HCT116 (cell line): Measurements from ENCODE around the gene CADM3. TPM values are rescaled to one million over a fixed set of nuclear protein-coding genes. Genes with fewer than 3 reads are reported as not detected.

ENCODE experiments used
- ATAC-seq: fragments of 200-7000 bp; cut with Tn5 transposase; 2 replicates; pipeline ENCODE4 v1.9.1; 2020; ENCODE audit warnings: mild to moderate bottlenecking, moderate library complexity
- BruUV-seq: library from RNA; stranded (reverse); fragments of 400-500 nt; replicated peaks from 2 replicates; lab custom pipeline; 2021; lab: Mats Ljungman, UMichigan
- CTCF ChIA-PET: fragments of 300-600 bp; sonication (Branson Sonifier 250); formaldehyde crosslinking; loops from one replicate; lab custom pipeline; 2021; ENCODE audit warnings: antibody characterized with exemption; lab: Charles Lee
- POLR2A ChIA-PET: fragments of 300-600, 350-600 bp; sonication (Branson Sonifier 250); formaldehyde crosslinking; loops from one replicate; lab custom pipeline; 2021; ENCODE audit warnings: antibody characterized with exemption; lab: Charles Lee
- RAD21 ChIA-PET, 2 experiments: fragments of 300-600 bp; sonication (Branson Sonifier 250); formaldehyde crosslinking; loops; one replicate each; lab custom pipeline; 2023; ENCODE audit warnings: low total read pairs in 2 of 2; ENCODE audit not compliant: uncharacterized antibody in 2 of 2, unreplicated experiment in 2 of 2, low non-redundant PET in 1 of 2; lab: Charles Lee
- DNase-seq: peaks from one replicate; pipeline ENCODE4 v3.0.0-alpha.2; 2010; ENCODE audit warnings: low read depth, low spot score
- H2AFZ ChIP-seq: fragments of 200-600 bp; shearing (Covaris generic), sonication (generic); 2 replicates; pipeline ENCODE4 v1.6.1; 2017; ENCODE audit warnings: low read depth, mixed run types, mixed read lengths, antibody characterized with exemption, low read length; ENCODE audit not compliant: poor library complexity, severe bottlenecking
- H3K27ac ChIP-seq: 2 replicates; pipeline ENCODE4 v1.5.1; 2012; ENCODE audit warnings: low read depth, low read length
- H3K27me3 ChIP-seq: fragments of 200-600 bp; sonication (generic); 2 replicates; pipeline ENCODE4 v1.6.1; 2016; ENCODE audit warnings: mixed run types, low read length, mixed read lengths; ENCODE audit not compliant: insufficient read depth
- H3K36me3 ChIP-seq, 2 experiments: fragments of 200-500 bp in 1 of 2; fragments of 200-600 bp in 1 of 2; sonication (Bioruptor generic) in 1 of 2; sonication (generic) in 1 of 2; 2 replicates each; pipeline versions ENCODE4 v1.5.1 to v1.6.1; 2014 to 2016; ENCODE audit warnings: low read length in 2 of 2, inconsistent platforms in 1 of 2, mixed read lengths in 1 of 2, mixed run types in 1 of 2; ENCODE audit not compliant: insufficient read depth in 2 of 2, control insufficient read depth in 1 of 2
- H3K4me1 ChIP-seq, 2 experiments: fragments of 200-600 bp in 1 of 2; sonication (generic) in 1 of 2; 2 replicates each; pipeline versions ENCODE4 v1.5.1 to v1.6.1; 2012 to 2017; ENCODE audit warnings: low read length in 2 of 2, inconsistent platforms in 1 of 2, mild to moderate bottlenecking in 1 of 2, mixed read lengths in 1 of 2, mixed run types in 1 of 2, moderate library complexity in 1 of 2; ENCODE audit not compliant: insufficient read depth in 2 of 2, control insufficient read depth in 1 of 2
- H3K4me2 ChIP-seq: fragments of 200-600 bp; sonication (generic); 2 replicates; pipeline ENCODE4 v1.6.1; 2017; ENCODE audit warnings: mixed run types, low read length, mixed read lengths
- H3K4me3 ChIP-seq, 2 experiments: fragments of 200-600 bp in 1 of 2; sonication (generic) in 1 of 2; replicated peaks in 1 of 2; 2 replicates each; pipeline ENCODE4 v1.5.1; 2011 to 2016; ENCODE audit warnings: low read length in 2 of 2, control low read depth in 1 of 2, low read depth in 1 of 2, mild to moderate bottlenecking in 1 of 2, mixed read lengths in 1 of 2, mixed run types in 1 of 2
- H3K79me2 ChIP-seq: fragments of 200-600 bp; sonication (generic); 2 replicates; pipeline ENCODE4 v1.6.1; 2017; ENCODE audit warnings: mild to moderate bottlenecking, mixed run types, low read length, moderate library complexity, mixed read lengths; ENCODE audit not compliant: insufficient read depth
- H3K9ac ChIP-seq: fragments of 200-600 bp; sonication (generic); 2 replicates; pipeline ENCODE4 v1.6.1; 2016; ENCODE audit warnings: low read length, mixed read lengths
- H3K9me2 ChIP-seq: fragments of 200-600 bp; sonication (generic), shearing (Covaris generic); 2 replicates; pipeline ENCODE4 v1.6.1; 2017; ENCODE audit warnings: mixed run types, mild to moderate bottlenecking, moderate library complexity; ENCODE audit not compliant: insufficient read depth
- H3K9me3 ChIP-seq, 2 experiments: fragments of 200-500 bp in 1 of 2; fragments of 200-600 bp in 1 of 2; sonication (Bioruptor generic) in 1 of 2; sonication (generic) in 1 of 2; 2 replicates each; pipeline ENCODE4 v1.6.1; 2014 to 2017; ENCODE audit warnings: low read length in 2 of 2, mixed read lengths in 2 of 2, inconsistent platforms in 1 of 2, low read depth in 1 of 2, mild to moderate bottlenecking in 1 of 2, mixed run types in 1 of 2, moderate library complexity in 1 of 2; ENCODE audit not compliant: control insufficient read depth in 1 of 2, insufficient read depth in 1 of 2
- H4K20me1 ChIP-seq: fragments of 200-600 bp; sonication (generic), shearing (Covaris generic); 2 replicates; pipeline ENCODE4 v1.6.1; 2017; ENCODE audit warnings: mixed run types, mild to moderate bottlenecking, moderate library complexity; ENCODE audit not compliant: insufficient read depth
- CBX3 ChIP-seq: IDR thresholded peaks from 2 replicates; pipeline ENCODE4 v1.6.1; 2012; ENCODE audit warnings: low read depth
- ELF1 ChIP-seq: IDR thresholded peaks from 2 replicates; pipeline ENCODE4 v1.6.1; 2012; ENCODE audit warnings: low read depth, borderline replicate concordance
- EZH2phosphoT487 ChIP-seq: fragments of 200-600 bp; IDR thresholded peaks from 2 replicates; pipeline ENCODE4 v1.6.1; 2018; ENCODE audit warnings: antibody characterized with exemption, borderline replicate concordance
- FOSL1 ChIP-seq: IDR thresholded peaks from 2 replicates; pipeline ENCODE4 v1.6.1; 2012; ENCODE audit warnings: low read depth
- RAD21 ChIP-seq: IDR thresholded peaks from 2 replicates; pipeline ENCODE4 v1.6.1; 2012; ENCODE audit warnings: low read depth, mild to moderate bottlenecking
- REST ChIP-seq: IDR thresholded peaks from 2 replicates; pipeline ENCODE4 v1.6.1; 2012; ENCODE audit warnings: low read depth
- SRF ChIP-seq: IDR thresholded peaks from 2 replicates; pipeline ENCODE4 v1.6.1; 2012; ENCODE audit warnings: low read depth
- YY1 ChIP-seq: IDR thresholded peaks from 2 replicates; pipeline ENCODE4 v1.6.1; 2011; ENCODE audit warnings: low read length, low read depth, moderate library complexity, mild to moderate bottlenecking; ENCODE audit not compliant: insufficient replicate concordance; ENCODE audit errors: extremely low read depth
- ZFX ChIP-seq: fragments of 450-650 bp; IDR thresholded peaks from 2 replicates; pipeline ENCODE4 v1.6.1; 2017
- ZNF274 ChIP-seq: fragments of 200-500 bp; sonication (Bioruptor generic); IDR thresholded peaks from 2 replicates; pipeline ENCODE4 v1.6.1; 2014; ENCODE audit warnings: mild to moderate bottlenecking, low read depth, low read length, inconsistent platforms
- intact Hi-C: fragments of 100-400 bp; cut with micrococcal nuclease; formaldehyde crosslinking; loops from 2 replicates; pipeline ENCODE4 v1.10.0; 2022
- total RNA-seq: library from RNA; stranded (reverse); gene quantifications from one replicate; pipeline ENCODE4 v1.2.1, GENCODE V29; 2021; ENCODE audit not compliant: unreplicated experiment
- TF ChIP-seq, protein P1 (sequence below): IDR thresholded peaks from 2 replicates; pipeline ENCODE4 v1.6.1; 2011; ENCODE audit warnings: mild to moderate bottlenecking, low read length, moderate library complexity; ENCODE audit not compliant: insufficient replicate concordance; ENCODE audit errors: extremely low read depth

The CADM3 gene
- total RNA-seq, 1 experiment from 2014 or later: not detected

- TF ChIP-seq REST (no peak), ZFX (no peak), RAD21 (no peak), SRF (no peak), YY1 (no peak), CBX3 (no peak), ZNF274 (no peak)
- TF ChIP-seq, protein P1, sequence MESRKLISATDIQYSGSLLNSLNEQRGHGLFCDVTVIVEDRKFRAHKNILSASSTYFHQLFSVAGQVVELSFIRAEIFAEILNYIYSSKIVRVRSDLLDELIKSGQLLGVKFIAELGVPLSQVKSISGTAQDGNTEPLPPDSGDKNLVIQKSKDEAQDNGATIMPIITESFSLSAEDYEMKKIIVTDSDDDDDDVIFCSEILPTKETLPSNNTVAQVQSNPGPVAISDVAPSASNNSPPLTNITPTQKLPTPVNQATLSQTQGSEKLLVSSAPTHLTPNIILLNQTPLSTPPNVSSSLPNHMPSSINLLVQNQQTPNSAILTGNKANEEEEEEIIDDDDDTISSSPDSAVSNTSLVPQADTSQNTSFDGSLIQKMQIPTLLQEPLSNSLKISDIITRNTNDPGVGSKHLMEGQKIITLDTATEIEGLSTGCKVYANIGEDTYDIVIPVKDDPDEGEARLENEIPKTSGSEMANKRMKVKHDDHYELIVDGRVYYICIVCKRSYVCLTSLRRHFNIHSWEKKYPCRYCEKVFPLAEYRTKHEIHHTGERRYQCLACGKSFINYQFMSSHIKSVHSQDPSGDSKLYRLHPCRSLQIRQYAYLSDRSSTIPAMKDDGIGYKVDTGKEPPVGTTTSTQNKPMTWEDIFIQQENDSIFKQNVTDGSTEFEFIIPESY: no peak
These were observed 26.8 kb upstream of the CADM3 start (continued) for GRCh38 chr1:159144571-159144970.

- ATAC-seq: no peak
- no peak overlapping the region for H3K4me3 ChIP-seq
- no peaks in the 10 kb centered on the region for H3K79me2 ChIP-seq
- H3K27me3 ChIP-seq: peaks cover 15% of the 10 kb centered on the region
- no peaks in the 10 kb centered on the region for H3K36me3 ChIP-seq
- no peak overlapping the region for H2AFZ ChIP-seq
- no peaks in the 10 kb centered on the region; the same call in 1 of the 2 replicates for H3K9me2 ChIP-seq
- ChIA-PET CTCF (no interaction called here), RAD21 (no interaction called here), POLR2A (no interaction called here)
- no TSS peak for BruUV-seq
- H3K4me1 ChIP-seq: no peaks in the 10 kb centered on the region
- no peak overlapping the region for H3K9ac ChIP-seq
- no peak overlapping the region for H3K27ac ChIP-seq
- intact Hi-C loops: no loop called here
- TF ChIP-seq FOSL1 (no peak), ELF1 (no peak), CBX3 (no peak), EZH2phosphoT487 (no peak), ZNF274 (no peak)
- H3K9me3 ChIP-seq: no peaks in the 10 kb centered on the region
- H4K20me1 ChIP-seq: no peaks in the 10 kb centered on the region
- H3K4me2 ChIP-seq: no peak overlapping the region
- DNase-seq: no peak
These were observed 24.4 kb upstream of the CADM3 start for GRCh38 chr1:159146980-159147379.
